NOMO-1 (cell line): ENCODE results near the gene NPHP3.
"Not testable (repeated sequence)": the region's sequence is repeated elsewhere in the genome, so short reads cannot be mapped to it uniquely, and the experiment has no call there.

Source experiments
- DNase-seq, 2 experiments: peaks; one replicate each; lab custom pipeline; 2025; ENCODE audit not compliant: unreplicated experiment in 2 of 2; lab: John Stamatoyannopoulos, UW

The NPHP3 gene

DNA sequence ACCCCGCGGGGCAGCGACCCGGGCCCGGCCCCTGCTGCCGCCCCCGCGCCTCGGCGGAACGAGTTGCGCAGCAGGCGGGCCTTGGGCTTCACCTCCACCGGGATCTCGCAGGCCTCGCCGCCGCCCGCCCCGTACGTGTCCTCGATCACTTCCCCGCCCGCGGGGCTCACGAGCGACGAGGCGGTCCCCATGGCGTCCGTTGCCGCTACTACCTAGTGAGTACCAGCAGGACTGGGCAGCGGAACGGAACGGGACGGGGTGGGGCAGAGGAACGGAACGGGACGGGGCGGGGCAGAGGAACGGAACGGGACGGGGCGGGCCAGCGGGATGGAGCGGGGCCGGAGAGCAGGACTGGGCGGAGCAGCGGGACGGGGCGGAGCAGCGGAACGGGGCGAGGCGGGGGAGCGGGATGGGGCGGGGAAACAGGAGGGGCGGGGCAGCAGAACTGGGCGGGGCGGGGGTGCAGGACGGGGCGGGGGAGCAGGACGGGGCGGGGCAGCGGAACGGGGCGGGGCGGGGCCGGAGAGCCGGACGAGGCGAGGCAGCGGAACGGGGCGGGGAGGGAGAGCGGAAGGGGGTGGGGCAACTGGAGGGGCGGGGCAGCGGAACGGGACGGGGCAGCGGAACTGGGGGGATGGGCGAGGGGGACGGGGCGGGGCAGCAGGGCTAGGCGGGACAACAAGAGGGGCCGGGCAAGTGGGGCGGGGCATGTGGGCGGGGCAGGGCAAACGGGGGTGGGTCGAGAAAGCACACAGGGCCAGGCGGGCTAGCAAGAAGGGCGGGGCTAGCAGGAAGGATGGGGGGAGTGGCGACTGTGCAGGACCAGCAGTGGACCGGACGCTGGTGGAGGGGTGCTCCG is at the start of gene NPHP3:
NPHP3 (minus strand) TSS at position 245 of the 859 bp plus-strand sequence; CDS start at position 191, 54 bp downstream.
- peak; percentile 90 to 96 for DNase-seq

DNA sequence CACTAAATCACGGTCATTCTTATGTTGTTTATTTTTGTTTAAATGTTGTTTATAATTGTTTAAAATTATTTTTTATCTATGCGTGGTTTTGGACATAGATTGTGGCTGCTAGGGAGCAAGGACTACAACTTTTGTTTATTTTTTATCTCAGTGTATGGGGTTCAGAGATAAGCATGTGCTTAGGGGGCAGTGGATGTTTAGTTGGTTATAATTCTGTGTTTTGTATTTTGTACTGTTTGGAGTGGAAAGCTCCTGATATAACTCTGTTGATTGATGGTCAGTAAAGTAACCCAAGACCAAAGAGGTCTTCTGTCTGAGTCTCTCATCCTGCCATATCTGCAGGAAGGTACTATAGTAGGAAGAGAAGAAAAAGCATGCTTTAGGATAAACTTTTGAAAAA is 36.5 kb upstream of the NPHP3 start:
- DNase-seq: no peak

GRCh38 chr3:132756108-132756650 is 34.0 kb upstream of the NPHP3 start:
- DNase-seq: no peak

DNA sequence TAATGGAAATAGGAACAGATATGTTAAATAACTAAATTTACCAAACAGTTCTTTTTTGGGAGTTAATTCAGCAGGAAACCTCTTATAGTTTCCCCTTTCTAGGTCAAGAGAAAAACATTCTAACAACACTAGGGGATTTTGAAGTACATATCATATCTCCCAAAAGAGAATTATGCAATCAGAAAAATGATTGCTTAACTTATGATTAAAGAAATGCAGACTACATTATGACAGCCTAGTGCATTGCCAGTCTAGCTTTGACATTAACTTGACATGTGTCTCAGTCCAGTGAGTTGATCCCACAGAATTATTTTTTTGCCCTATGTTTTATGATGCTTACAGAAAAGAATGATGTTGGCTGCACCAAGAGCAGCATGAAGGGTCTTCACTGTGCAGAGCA is 31.7 kb upstream of the NPHP3 start:
- DNase-seq: peak in 1 of 2 experiments; percentile 8

DNA sequence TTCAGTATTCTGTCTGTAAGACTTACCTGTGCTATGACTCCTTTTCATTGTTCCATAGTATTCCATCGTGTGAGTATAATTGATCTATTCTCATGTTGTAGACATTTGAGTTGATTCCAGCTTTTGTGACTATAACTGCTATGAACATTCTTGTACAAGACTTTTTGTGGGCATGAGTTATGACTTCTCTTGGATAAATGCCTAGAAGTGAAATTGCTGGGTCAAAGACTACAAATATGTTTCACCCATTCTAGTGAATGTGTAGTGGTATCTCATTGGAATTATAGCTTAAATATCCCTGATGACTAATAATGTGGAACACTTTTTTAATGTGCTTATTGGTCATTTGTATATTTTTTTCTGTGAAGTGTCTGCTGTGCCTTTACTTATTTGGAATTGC is 27.6 kb upstream of the NPHP3 start:
- DNase-seq: no peak

GRCh38 chr3:132746720-132747119 is 24.5 kb upstream of the NPHP3 start:
- not testable (repeated sequence) for DNase-seq

DNA sequence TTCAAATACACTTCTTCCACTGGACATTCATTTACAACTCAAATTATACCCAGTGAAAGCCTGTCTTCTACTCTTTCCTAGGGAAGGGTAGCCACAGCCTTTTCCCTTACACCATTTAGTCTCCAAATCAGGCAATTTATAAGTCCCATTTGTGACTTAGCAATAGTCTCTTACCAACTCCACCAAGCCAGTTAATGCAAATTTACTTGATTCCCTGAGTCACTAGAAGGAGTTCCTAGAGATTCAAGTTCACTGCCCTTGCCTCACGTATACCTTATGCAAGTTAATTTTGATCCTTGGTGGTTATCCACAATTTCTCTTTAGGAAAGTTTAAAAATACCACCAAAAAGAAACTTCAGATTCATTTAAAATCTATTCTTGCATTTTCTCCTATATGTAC is 16.1 kb upstream of the NPHP3 start:
- DNase-seq: no peak

GRCh38 chr3:132735589-132735988 is 13.4 kb upstream of the NPHP3 start:
- DNase-seq: no peak

GRCh38 chr3:132730891-132731580 is 8.8 kb upstream of the NPHP3 start:
- peak; percentile 6 to 43 for DNase-seq

GRCh38 chr3:132726341-132726823 is 4.2 kb upstream of the NPHP3 start:
- peak; percentile 41 to 79 for DNase-seq

DNA sequence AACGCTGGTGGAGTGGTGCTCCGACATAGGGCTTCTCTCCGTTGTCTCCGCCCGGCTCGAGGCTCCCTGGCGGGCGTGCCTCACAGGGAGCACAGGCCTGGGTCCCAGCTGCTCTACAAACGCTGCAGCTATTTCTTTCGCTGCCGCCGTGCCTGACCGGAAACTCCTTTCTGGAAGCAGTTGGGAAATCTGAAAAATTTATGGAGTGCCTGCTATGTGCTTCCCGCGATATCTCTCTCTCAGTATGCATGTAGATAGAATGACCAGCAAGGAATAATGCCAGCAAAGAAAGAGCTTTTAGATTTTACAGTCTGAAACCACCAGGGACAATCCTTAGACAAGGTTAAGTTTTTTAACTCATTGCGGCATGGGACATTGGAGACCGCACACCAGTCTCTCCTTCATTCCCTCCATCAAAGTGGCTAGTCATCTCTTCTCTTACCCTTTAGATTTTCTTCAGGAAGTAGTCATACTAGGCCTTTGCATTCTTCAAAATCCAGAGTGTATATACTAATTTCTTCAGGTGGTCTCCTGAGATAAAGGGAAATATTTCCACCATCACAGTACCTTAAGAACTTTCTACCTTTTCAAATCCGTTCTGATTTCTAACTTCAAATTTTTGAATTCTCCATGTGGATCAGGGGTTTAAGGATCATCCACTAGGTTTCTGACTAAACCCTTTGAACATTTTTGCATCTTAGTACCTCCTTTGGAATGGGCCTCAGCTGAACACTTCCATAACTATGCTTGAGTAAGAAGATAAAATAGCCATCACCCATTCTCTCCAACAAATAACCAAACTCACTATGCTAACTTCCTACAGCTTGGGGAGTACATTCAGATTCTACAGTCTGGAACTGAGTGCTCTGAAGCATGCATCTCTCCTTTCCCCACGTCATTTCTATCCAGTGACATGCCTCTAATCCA is 1.1 kb upstream of the NPHP3 start:
- peak in 1 of 2 experiments; percentile 70 for DNase-seq

DNA sequence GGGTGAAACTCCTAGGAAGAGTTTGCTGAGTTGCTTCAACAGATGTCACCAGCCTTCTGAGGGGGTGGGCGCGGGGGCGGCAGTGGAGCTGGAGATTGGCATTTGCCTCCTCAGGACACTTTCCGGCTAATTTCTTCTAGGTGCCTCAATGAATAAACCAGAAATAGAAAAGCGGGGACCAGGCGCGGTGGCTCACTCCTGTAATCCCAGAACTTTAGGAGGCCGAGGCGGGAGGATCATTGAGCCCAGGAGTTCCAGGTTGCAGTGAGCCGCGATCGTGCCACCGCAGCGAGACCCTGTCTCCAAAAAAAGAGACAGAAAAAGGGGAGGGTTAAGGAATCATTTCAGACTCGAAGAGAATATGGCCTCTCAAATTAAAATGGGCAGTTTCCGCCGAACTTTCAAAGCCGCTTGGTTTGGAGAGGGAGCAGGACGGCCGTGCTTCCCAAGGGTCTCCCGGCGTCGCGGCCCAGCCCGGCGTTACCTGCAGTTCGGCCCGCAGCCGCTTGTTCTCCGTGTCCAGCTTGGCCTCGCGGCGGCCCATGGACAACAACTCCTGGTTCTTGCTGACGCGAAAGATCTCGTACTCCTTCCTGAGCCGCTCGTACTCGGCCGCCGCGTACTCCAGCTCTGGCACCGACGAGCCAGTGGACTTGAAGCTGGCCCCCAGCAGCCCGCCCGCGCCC is 587 bp downstream of the NPHP3 start:
- DNase-seq: peak; percentile 65 to 69

DNA sequence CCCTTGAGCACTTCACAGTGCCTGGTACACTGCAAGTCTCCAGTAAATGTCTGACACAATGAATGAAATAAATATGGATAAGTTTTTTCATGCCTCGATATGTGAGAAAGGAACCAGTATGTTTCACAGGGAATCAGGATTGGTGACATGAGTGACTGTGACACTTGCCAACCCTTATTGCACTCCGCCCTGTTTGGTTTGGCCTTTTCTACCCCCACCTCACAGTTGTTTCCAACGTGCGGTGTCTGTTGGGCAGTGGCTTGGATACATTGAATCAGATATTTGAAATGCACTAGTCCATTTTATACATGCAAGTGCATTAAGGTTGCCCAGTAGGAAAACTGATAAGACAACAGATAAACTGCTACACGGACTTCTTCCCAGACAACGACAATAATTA is 2.0 kb downstream of the NPHP3 start:
- DNase-seq: no peak

GRCh38 chr3:132716372-132716771 is 5.8 kb downstream of the NPHP3 start:
- no peak for DNase-seq

DNA sequence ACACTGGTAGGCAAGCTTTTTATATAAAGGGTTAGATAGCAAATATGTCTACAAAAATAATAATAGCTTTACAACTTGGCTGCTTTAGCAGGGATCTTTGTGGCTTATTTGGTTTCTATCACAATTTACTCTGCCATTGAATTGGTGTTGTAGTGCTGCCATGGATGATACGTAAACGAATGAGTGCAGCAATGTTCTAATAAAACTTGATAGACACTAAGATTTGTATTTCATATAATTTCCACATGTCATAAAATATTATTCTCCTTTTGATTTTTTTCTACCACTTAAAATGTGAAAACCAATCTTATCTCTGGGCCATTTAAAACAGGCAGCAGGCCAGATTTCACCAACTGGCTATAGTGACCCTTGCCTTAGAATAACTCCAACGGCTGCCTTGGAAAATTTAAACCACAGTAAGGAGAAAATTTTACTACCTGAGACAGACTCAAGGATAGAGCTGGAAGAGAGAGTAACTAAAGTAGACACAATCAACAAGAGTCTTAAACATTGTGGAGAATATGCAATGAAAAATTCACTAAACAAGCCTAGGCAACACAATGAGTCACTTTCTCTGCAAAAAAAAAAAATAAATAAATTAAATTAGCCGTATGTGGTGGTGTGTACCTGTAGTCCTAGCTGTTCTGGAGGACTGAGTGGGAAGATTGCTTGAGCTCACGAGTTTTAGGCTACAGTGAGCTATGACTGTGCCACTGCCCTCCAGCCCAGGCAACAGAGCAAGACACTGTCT is 8.1 kb downstream of the NPHP3 start:
- DNase-seq: no peak

GRCh38 chr3:132710311-132710710 is 11.9 kb downstream of the NPHP3 start:
- no peak for DNase-seq

DNA sequence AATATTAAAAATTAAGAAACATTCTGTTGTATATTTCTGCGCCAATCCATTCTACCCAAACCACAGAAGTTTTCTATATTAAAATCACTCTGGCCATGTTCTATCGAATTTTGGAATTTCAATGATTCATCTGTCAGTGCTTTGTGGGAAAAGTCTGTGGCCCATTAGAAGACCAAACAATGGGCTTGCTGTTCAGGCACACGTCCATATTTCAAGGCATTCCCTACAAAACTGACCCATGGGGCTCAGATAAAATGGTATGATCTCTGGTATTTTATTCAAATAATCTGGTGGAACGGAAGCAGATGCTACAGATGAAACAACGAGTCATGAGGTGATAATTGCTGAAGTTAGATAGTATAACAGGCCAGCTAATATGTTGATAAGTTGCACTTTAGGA is 12.4 kb downstream of the NPHP3 start:
- DNase-seq: no peak

GRCh38 chr3:132703733-132704132 is 18.5 kb downstream of the NPHP3 start:
- no peak for DNase-seq

DNA sequence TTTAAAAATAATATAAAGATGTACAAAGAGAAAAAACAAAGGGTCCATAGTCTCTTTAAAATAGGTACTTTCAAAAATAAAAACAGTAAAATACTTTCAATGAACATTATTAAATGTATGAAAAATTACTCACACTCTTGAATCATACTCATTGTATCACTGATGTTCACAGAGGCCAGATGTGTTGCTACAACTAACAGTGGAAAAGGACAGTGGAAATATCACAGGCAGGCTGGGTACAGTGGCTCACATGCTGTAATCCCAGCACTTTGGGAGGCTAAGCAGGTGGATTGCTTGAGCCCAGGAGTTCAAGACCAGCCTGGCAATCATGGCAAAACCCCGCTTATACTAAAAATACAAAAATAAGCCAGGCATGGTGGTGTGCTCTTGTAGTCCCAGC is 26.8 kb downstream of the NPHP3 start:
- no peak for DNase-seq
